ENCODE data around the gene CGB8. TPM values are rescaled to one million over a fixed set of nuclear protein-coding genes. Genes with fewer than 3 reads are reported as not detected.

CGB8 gene
- polyA plus RNA-seq, 1 donor (not counting 4 experiments of a cell fraction or from before 2014, with no cell fraction given): not detected

GRCh38 chr19:49067554-49067953 is 18.6 kb upstream of the CGB8 start:
- FAIRE-seq (no peak), DNase-seq (ENCODE audit: low read depth, low spot score) (no peak)
- no peak overlapping the region for H3K4me2 ChIP-seq (ENCODE audit: control insufficient read depth, extremely low read depth, insufficient read depth, low read depth, low read length)
- dilution Hi-C loops (cut with MboI; ENCODE audit: extremely low pct_ligation_motif_present, low sequenced_read_pairs): no loop called here
- H3K27me3 ChIP-seq (ENCODE audit: control insufficient read depth, extremely low read depth, insufficient read depth, low read length): peaks cover 38% of the 10 kb centered on the region
- no peak overlapping the region for H3K9ac ChIP-seq (ENCODE audit: control insufficient read depth, extremely low read depth, insufficient read depth, low read length)
- no peak overlapping the region for H2AFZ ChIP-seq (ENCODE audit: control insufficient read depth, low read length)
- peaks cover 0 to 4% of the 10 kb centered on the region in 2 experiments for H3K36me3 ChIP-seq (ENCODE audit: control insufficient read depth in 2 of 2, extremely low read depth in 1 of 2, insufficient read depth in 2 of 2, low read length in 2 of 2)
- H3K9me1 ChIP-seq (ENCODE audit: control insufficient read depth, extremely low read depth, insufficient read depth, low read length): no peaks in the 10 kb centered on the region
- H3K9me3 ChIP-seq (ENCODE audit: control insufficient read depth, low read depth, low read length): no peaks in the 10 kb centered on the region
- no peak overlapping the region for H3K4me3 ChIP-seq (ENCODE audit: control insufficient read depth in 2 of 3, extremely low read depth in 1 of 3, insufficient read depth in 2 of 3, low read depth in 1 of 3, low read length in 3 of 3)
- H3K79me2 ChIP-seq (ENCODE audit: control insufficient read depth, insufficient read depth, low read length): no peaks in the 10 kb centered on the region
- no peak for TF ChIP-seq CTCF (optimal IDR thresholded peaks at IDR 0.05 in 1 of 3, IDR thresholded peaks at IDR 0.05 in 1 of 3, conservative IDR thresholded peaks at IDR 0.05 in 1 of 3; ENCODE audit: extremely low read depth in 1 of 3, insufficient read depth in 2 of 3, low read length in 3 of 3)
- no peak for TF ChIP-seq EZH2 (IDR thresholded peaks at IDR 0.05; ENCODE audit: low read length)
- H3K4me1 ChIP-seq (ENCODE audit: control insufficient read depth, extremely low read depth, insufficient read depth, low read length): peaks cover 12% of the 10 kb centered on the region
- no peak overlapping the region for H3K27ac ChIP-seq (ENCODE audit: control insufficient read depth, insufficient read depth, low read length)
- no peaks in the 10 kb centered on the region for H4K20me1 ChIP-seq (ENCODE audit: control insufficient read depth, extremely low read depth, insufficient read depth, low read length)

- H3K36me3 ChIP-seq (ENCODE audit: control insufficient read depth in 2 of 2, extremely low read depth in 1 of 2, insufficient read depth in 2 of 2, low read length in 2 of 2): peaks cover 3 to 4% of the 10 kb centered on the region in 2 experiments
- H3K27me3 ChIP-seq (ENCODE audit: control insufficient read depth, extremely low read depth, insufficient read depth, low read length): peaks cover 24% of the 10 kb centered on the region
- DNase-seq (ENCODE audit: low read depth, low spot score) (no peak), FAIRE-seq (no peak)
- H3K9ac ChIP-seq (ENCODE audit: control insufficient read depth, extremely low read depth, insufficient read depth, low read length): no peak overlapping the region
- TF ChIP-seq EZH2 (IDR thresholded peaks at IDR 0.05; ENCODE audit: low read length) (no peak), CTCF (optimal IDR thresholded peaks at IDR 0.05 in 1 of 3, IDR thresholded peaks at IDR 0.05 in 1 of 3, conservative IDR thresholded peaks at IDR 0.05 in 1 of 3; ENCODE audit: extremely low read depth in 1 of 3, insufficient read depth in 2 of 3, low read length in 3 of 3) (no peak)
- no peak overlapping the region for H3K4me3 ChIP-seq (ENCODE audit: control insufficient read depth in 2 of 3, extremely low read depth in 1 of 3, insufficient read depth in 2 of 3, low read depth in 1 of 3, low read length in 3 of 3)
- no peaks in the 10 kb centered on the region for H3K9me3 ChIP-seq (ENCODE audit: control insufficient read depth, low read depth, low read length)
- no peak overlapping the region for H3K4me2 ChIP-seq (ENCODE audit: control insufficient read depth, extremely low read depth, insufficient read depth, low read depth, low read length)
- H3K9me1 ChIP-seq (ENCODE audit: control insufficient read depth, extremely low read depth, insufficient read depth, low read length): no peaks in the 10 kb centered on the region
- H3K4me1 ChIP-seq (ENCODE audit: control insufficient read depth, extremely low read depth, insufficient read depth, low read length): peaks cover 12% of the 10 kb centered on the region
- H3K27ac ChIP-seq (ENCODE audit: control insufficient read depth, insufficient read depth, low read length): no peak overlapping the region
- no peaks in the 10 kb centered on the region for H3K79me2 ChIP-seq (ENCODE audit: control insufficient read depth, insufficient read depth, low read length)
- no peak overlapping the region for H2AFZ ChIP-seq (ENCODE audit: control insufficient read depth, low read length)
- dilution Hi-C loops (cut with MboI; ENCODE audit: extremely low pct_ligation_motif_present, low sequenced_read_pairs): no loop called here
- H4K20me1 ChIP-seq (ENCODE audit: control insufficient read depth, extremely low read depth, insufficient read depth, low read length): no peaks in the 10 kb centered on the region
Measured at GRCh38 chr19:49065905-49066512, 17.1 kb upstream of the CGB8 start.

Data from keratinocyte (primary cell).